Stimulated activated CD4-positive, alpha-beta T cell treated with anti-CD3 and anti-CD28 coated beads, Interleukin-15, amount 100 ng/mL, for 1 hour (primary cell): ENCODE measurements around the gene RAB11FIP2.

Source experiments
- DNase-seq, 2 donors: peaks; one replicate each; pipeline ENCODE4 v3.0.0-alpha.2; 2020; ENCODE audit warnings: low read depth in 1 of 2, low spot score in 1 of 2

Gene RAB11FIP2

GRCh38 chr10:117987244-117987909, 59.4 kb downstream of the RAB11FIP2 start:
- DNase-seq, result no peak

GRCh38 chr10:117983961-117984360, 62.8 kb downstream of the RAB11FIP2 start:
- DNase-seq, result no peak

GRCh38 chr10:117980755-117981702, 65.7 kb downstream of the RAB11FIP2 start:
- DNase-seq, result no peak

GRCh38 chr10:117980216-117980615, 66.5 kb downstream of the RAB11FIP2 start:
- no peak for DNase-seq

GRCh38 chr10:117972168-117972837, 74.4 kb downstream of the RAB11FIP2 start:
- no peak for DNase-seq

- DNase-seq, result no peak
Measured at GRCh38 chr10:117970962-117971361, 75.8 kb downstream of the RAB11FIP2 start.

GRCh38 chr10:117969592-117969991, 77.1 kb downstream of the RAB11FIP2 start:
- no peak for DNase-seq

- DNase-seq, result no peak
Measured at GRCh38 chr10:117968354-117969182, 78.2 kb downstream of the RAB11FIP2 start.

GRCh38 chr10:117967149-117967650, 79.5 kb downstream of the RAB11FIP2 start:
- DNase-seq, result no peak

GRCh38 chr10:117965984-117966383, 80.8 kb downstream of the RAB11FIP2 start:
- DNase-seq, result no peak

- DNase-seq, result no peak
Measured at GRCh38 chr10:117964536-117964935, 82.2 kb downstream of the RAB11FIP2 start.

GRCh38 chr10:117960345-117960935, 86.3 kb downstream of the RAB11FIP2 start:
- no peak for DNase-seq

GRCh38 chr10:117956972-117957371, 89.8 kb downstream of the RAB11FIP2 start:
- no peak for DNase-seq

- DNase-seq, result no peak
Measured at GRCh38 chr10:117955176-117955575, 91.6 kb downstream of the RAB11FIP2 start.
